Panc1 (cell line): Measurements from ENCODE around the gene DOCK3. TPM values are rescaled to one million over a fixed set of nuclear protein-coding genes. Genes with fewer than 3 reads are reported as not detected.
"Not testable (repeated sequence)": the region's sequence is repeated elsewhere in the genome, so short reads cannot be mapped to it uniquely, and the experiment has no call there.

ENCODE experiments used
- ATAC-seq: fragments of 200-7000 bp; cut with Tn5 transposase; 2 replicates; pipeline ENCODE4 v1.9.1; 2020; ENCODE audit warnings: mild to moderate bottlenecking, moderate library complexity
- BruUV-seq: library from RNA; stranded (reverse); fragments of 400-500 nt; replicated peaks from 2 replicates; lab custom pipeline; 2021; lab: Mats Ljungman, UMichigan
- CTCF ChIA-PET: fragments of 300-600 bp; sonication (Branson Sonifier 250); formaldehyde crosslinking; loops from one replicate; lab custom pipeline; 2022; ENCODE audit warnings: antibody characterized with exemption; lab: Charles Lee
- POLR2A ChIA-PET: fragments of 300-600 bp; sonication (Branson Sonifier 250); formaldehyde crosslinking; loops from one replicate; lab custom pipeline; 2022; ENCODE audit warnings: antibody characterized with exemption; lab: Charles Lee
- DNase-seq: peaks from one replicate; pipeline ENCODE4 v3.0.0-alpha.2; 2010; ENCODE audit warnings: low read depth, low spot score
- H3K27ac ChIP-seq: 2 replicates; pipeline ENCODE4 v1.5.1; 2011; ENCODE audit warnings: mild to moderate bottlenecking, low read length, inconsistent platforms
- H3K27me3 ChIP-seq: fragments of 200-500 bp; sonication (Bioruptor generic); 2 replicates; pipeline ENCODE4 v1.6.0; 2014; ENCODE audit warnings: low read length, inconsistent platforms; ENCODE audit not compliant: control insufficient read depth, insufficient read depth
- H3K36me3 ChIP-seq: fragments of 200-500 bp; sonication (Bioruptor generic); 2 replicates; pipeline ENCODE4 v1.5.1; 2014; ENCODE audit warnings: inconsistent platforms, mild to moderate bottlenecking, low read length, moderate library complexity; ENCODE audit not compliant: control insufficient read depth, insufficient read depth
- H3K4me1 ChIP-seq: 2 replicates; pipeline ENCODE4 v1.5.1; 2011; ENCODE audit warnings: inconsistent platforms, mild to moderate bottlenecking, low read length, moderate library complexity; ENCODE audit not compliant: control insufficient read depth, insufficient read depth
- H3K4me3 ChIP-seq, 2 experiments: 2 replicates each; pipeline ENCODE4 v1.5.1; 2011 to 2012; ENCODE audit warnings: low read depth in 2 of 2, low read length in 2 of 2, mild to moderate bottlenecking in 2 of 2, inconsistent platforms in 1 of 2, moderate library complexity in 1 of 2
- H3K9me3 ChIP-seq: fragments of 200-500 bp; sonication (Bioruptor generic); 2 replicates; pipeline ENCODE4 v1.5.1; 2014; ENCODE audit warnings: low read depth, mild to moderate bottlenecking, inconsistent platforms, low read length, moderate library complexity; ENCODE audit not compliant: control insufficient read depth, insufficient read depth
- POLR2AphosphoS5 ChIP-seq: IDR thresholded peaks from 2 replicates; pipeline ENCODE4 v1.6.1; 2012; ENCODE audit warnings: mild to moderate bottlenecking, low read depth, low read length, moderate library complexity
- TCF7L2 ChIP-seq: IDR thresholded peaks from 2 replicates; pipeline ENCODE4 v1.6.1; 2011; ENCODE audit warnings: mild to moderate bottlenecking, low read depth, low read length, inconsistent platforms
- in situ Hi-C: cut with HindIII; loops from 2 replicates; pipeline ENCODE4 v1.10.0; 2016; ENCODE audit warnings: low sequenced_read_pairs, low pct_unique_long_range_greater_than_20kb
- intact Hi-C: fragments of 100-400 bp; cut with micrococcal nuclease; formaldehyde crosslinking; loops from one replicate; pipeline ENCODE4 v1.10.0; 2022; ENCODE audit not compliant: unreplicated experiment
- total RNA-seq: library from RNA; stranded (reverse); gene quantifications from one replicate; pipeline ENCODE4 v1.2.1, GENCODE V29; 2021; ENCODE audit not compliant: unreplicated experiment
- TF ChIP-seq, protein P1 (sequence below), 2 experiments: IDR thresholded peaks; 2 replicates each; pipeline ENCODE4 v1.6.1; 2011 to 2012; ENCODE audit warnings: low read depth in 2 of 2, control low read depth in 1 of 2, low read length in 1 of 2, mild to moderate bottlenecking in 1 of 2, moderate library complexity in 1 of 2; ENCODE audit not compliant: insufficient read depth in 1 of 2
- TF ChIP-seq, protein P2 (sequence below): fragments of 450-650 bp; IDR thresholded peaks from 2 replicates; pipeline ENCODE4 v1.5.1; 2017; ENCODE audit warnings: mild to moderate bottlenecking

DOCK3 gene
- total RNA-seq, 1 experiment from 2014 or later: 0.21 TPM

DNA sequence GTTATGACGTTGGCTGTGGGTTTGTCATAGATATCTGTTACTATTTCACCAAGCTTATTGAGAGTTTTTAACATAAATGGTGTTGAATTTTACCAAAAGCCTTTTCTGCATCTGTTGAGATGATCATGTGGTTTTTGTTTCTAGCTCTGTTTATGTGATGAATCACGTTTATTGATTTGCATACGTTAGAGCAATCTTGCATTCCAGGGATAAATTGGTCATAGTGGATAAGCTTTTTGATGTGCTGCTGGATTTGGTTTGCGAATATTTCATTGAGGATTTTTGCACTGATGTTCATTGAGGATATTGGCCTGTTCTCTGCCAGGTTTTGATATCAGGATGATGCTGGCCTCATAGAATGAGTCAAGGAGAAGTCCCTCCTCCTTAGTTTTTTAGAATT is 117.8 kb downstream of the DOCK3 start:
- H3K36me3 ChIP-seq: no peaks in the 10 kb centered on the region
- H3K4me3 ChIP-seq: no peak overlapping the region
- intact Hi-C loops: no loop called here
- no TSS peak for BruUV-seq
- no peaks in the 10 kb centered on the region for H3K9me3 ChIP-seq
- no peak for DNase-seq
- POLR2A ChIA-PET: no interaction called here
- no peak for ATAC-seq
- in situ Hi-C loops: no loop called here
- H3K27me3 ChIP-seq: no peaks in the 10 kb centered on the region
- no peaks in the 10 kb centered on the region for H3K4me1 ChIP-seq
- H3K27ac ChIP-seq: no peak overlapping the region
- CTCF ChIA-PET: no interaction called here
- TF ChIP-seq TCF7L2 (no peak), POLR2AphosphoS5 (no peak)
- TF ChIP-seq, protein P1, sequence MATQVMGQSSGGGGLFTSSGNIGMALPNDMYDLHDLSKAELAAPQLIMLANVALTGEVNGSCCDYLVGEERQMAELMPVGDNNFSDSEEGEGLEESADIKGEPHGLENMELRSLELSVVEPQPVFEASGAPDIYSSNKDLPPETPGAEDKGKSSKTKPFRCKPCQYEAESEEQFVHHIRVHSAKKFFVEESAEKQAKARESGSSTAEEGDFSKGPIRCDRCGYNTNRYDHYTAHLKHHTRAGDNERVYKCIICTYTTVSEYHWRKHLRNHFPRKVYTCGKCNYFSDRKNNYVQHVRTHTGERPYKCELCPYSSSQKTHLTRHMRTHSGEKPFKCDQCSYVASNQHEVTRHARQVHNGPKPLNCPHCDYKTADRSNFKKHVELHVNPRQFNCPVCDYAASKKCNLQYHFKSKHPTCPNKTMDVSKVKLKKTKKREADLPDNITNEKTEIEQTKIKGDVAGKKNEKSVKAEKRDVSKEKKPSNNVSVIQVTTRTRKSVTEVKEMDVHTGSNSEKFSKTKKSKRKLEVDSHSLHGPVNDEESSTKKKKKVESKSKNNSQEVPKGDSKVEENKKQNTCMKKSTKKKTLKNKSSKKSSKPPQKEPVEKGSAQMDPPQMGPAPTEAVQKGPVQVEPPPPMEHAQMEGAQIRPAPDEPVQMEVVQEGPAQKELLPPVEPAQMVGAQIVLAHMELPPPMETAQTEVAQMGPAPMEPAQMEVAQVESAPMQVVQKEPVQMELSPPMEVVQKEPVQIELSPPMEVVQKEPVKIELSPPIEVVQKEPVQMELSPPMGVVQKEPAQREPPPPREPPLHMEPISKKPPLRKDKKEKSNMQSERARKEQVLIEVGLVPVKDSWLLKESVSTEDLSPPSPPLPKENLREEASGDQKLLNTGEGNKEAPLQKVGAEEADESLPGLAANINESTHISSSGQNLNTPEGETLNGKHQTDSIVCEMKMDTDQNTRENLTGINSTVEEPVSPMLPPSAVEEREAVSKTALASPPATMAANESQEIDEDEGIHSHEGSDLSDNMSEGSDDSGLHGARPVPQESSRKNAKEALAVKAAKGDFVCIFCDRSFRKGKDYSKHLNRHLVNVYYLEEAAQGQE (IDR thresholded peaks at IDR 0.05; ENCODE audit: insufficient read depth in 1 of 2, low read depth in 2 of 2, low read length in 1 of 2): no peak
- TF ChIP-seq, protein P2, sequence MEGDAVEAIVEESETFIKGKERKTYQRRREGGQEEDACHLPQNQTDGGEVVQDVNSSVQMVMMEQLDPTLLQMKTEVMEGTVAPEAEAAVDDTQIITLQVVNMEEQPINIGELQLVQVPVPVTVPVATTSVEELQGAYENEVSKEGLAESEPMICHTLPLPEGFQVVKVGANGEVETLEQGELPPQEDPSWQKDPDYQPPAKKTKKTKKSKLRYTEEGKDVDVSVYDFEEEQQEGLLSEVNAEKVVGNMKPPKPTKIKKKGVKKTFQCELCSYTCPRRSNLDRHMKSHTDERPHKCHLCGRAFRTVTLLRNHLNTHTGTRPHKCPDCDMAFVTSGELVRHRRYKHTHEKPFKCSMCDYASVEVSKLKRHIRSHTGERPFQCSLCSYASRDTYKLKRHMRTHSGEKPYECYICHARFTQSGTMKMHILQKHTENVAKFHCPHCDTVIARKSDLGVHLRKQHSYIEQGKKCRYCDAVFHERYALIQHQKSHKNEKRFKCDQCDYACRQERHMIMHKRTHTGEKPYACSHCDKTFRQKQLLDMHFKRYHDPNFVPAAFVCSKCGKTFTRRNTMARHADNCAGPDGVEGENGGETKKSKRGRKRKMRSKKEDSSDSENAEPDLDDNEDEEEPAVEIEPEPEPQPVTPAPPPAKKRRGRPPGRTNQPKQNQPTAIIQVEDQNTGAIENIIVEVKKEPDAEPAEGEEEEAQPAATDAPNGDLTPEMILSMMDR: no peak

GRCh38 chr3:50803805-50804204 is 129.1 kb downstream of the DOCK3 start:
- H3K4me3 ChIP-seq, ATAC-seq, H3K27me3 ChIP-seq, DNase-seq, H3K4me1 ChIP-seq, POLR2A ChIA-PET, H3K9me3 ChIP-seq, H3K27ac ChIP-seq, H3K36me3 ChIP-seq, CTCF ChIA-PET, intact Hi-C loops, BruUV-seq, in situ Hi-C loops: not testable (repeated sequence)

GRCh38 chr3:50804376-50804775 is 129.6 kb downstream of the DOCK3 start:
- H3K36me3 ChIP-seq, H3K27me3 ChIP-seq, in situ Hi-C loops, BruUV-seq, POLR2A ChIA-PET, H3K4me1 ChIP-seq, CTCF ChIA-PET, DNase-seq, intact Hi-C loops, H3K4me3 ChIP-seq, ATAC-seq, H3K9me3 ChIP-seq, H3K27ac ChIP-seq: not testable (repeated sequence)
